ENCODE data around the gene MYRFL.

MYRFL gene

DNA sequence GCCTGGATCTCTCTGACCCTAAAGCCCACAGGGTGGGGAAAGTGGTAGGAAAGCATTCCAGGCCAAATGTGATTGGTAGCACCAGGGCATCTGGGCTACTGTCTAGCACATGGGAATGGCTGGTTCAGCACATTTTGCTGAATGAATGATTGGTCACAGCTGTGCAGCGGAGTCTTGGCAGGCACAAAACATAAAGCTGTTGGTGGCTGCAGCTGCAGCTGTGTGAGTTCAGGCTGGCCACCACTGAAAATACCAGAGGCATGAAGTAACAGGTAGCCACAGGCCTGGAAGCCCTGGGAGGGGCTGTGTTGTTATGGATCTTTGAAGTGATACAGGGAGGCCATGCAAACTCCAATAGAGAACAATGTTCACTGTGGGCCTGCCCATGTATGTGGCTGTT, 72.7 kb downstream of the MYRFL start:
- DNase-seq (ENCODE audit: low spot score), result no peak

DNA sequence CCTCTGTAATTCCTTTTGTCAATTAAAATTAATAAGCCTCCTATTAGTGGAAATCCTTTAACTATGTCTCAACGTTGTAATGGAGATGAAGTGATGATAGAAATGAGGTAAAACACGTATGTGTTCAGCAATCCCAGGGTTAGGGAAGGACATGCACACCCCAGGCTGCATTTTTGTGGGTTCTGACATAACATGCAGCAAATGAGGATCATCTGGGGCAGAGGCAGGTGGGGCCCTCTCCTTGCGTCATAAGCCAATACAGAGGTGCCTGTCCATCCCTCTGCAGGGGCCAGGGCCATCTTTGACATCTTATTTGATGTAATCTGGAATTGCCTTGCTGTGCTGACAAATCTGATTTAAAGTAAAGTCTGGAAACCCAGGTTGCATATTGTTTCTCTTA, 73.2 kb downstream of the MYRFL start:
- no peak for DNase-seq (ENCODE audit: low spot score)

DNA sequence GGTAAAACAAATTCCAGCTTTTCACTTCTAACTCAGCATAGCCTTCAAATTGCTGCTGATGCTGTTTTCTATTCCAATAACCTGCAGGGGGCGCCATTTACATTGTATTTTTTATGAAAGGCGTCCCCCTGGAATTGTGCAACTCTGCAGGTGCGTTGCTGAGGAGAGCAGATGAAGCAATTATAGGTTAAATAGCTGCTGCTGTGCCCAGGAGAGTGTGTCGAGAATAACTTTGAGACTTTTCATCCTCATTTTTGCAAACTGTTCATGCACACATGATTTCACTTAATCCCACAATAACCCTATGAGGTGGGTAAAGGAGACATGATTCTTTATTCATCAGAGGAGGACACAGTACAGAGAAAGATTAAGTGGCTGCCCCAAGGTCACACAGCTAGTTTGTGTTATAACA, 75.7 kb downstream of the MYRFL start:
- peak; percentile 33 for DNase-seq (ENCODE audit: low spot score)

DNA sequence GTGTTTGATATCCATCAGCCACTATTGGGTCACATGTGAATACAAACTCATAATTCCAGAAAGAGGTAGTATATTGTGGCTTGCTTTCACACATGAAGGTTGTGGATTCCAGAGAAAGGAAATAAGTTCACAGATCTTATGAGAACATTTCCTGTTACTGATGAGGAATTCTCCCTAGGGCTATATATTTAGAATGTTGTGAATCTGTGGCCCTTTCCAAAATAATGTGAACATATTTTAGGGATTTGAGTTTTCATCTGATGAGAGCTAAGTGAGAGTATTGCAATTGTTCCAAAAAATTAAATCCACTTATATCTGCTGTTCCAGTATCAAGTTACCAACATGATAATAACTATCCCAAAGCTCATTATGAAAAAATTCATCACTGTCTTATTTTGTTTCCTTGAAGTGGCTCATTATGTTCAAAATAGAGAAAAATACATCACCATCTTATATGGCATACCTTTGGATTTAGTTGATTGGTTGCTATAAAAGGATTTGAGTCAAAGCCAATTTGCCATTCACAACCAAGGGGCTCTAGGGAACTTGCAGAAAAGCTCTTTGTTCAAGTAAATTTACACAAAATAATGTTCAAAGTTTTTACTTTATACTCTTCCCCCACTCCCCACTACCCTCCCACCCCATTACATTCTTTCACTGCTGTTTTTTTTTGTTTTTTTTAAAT, 76.3 kb downstream of the MYRFL start:
- DNase-seq (ENCODE audit: low spot score), result no peak

DNA sequence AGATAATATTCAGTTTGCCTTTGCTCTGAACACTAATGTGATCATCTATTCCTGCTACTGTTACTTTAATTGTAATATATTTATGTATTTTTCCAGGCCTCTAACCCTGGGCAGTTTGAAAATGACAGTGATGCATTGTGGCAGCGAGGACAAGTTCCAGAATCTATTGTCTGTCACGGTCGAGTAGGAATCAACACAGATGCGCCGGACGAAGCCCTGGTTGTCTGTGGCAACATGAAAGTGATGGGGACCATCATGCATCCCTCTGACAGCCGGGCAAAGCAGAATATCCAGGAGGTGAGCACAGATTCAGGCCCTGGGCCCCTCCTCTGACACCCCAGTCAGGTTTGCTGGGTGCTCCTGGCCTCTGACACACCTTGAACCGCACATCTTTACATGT, 78.5 kb downstream of the MYRFL start:
- DNase-seq (ENCODE audit: low spot score), result no peak

DNA sequence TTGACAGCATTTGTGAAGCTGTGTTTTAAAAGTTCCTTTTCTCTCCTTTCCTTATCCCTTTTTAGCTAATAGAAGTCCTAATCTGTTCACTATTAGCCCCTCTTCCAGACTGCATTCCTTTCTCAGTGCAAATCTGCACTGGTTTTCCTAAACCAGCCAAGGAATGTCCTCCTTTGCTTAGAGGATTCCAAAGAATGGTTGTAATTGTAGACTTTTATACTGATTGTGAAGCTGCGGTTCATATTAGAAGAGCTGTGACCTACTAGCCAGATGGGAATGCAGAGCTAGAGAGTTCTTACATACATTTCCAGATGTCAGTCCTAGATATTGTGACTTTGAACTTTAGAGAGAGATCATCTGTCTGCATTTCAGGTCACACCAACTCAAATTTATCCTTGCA, 79.8 kb downstream of the MYRFL start:
- DNase-seq (ENCODE audit: low spot score), result no peak

DNA sequence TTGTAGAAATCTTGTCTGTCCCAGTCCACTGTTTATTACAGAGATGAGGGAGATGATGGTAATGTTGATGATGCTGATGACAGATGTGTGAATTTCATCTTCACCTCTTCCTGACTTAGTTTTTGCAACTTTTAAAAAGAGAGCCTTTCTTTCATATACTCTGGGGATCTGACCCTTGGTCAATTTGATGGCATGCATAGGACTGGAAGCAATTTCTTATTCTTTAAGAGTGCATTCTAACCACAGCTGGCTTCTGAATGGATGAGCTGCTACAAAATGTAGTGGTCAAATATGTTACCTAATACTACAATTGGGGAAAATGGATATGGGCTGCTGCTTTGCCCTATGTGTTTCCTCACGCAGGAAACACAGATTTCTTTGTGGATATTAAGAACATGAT, 80.8 kb downstream of the MYRFL start:
- DNase-seq (ENCODE audit: low spot score), result no peak

DNA sequence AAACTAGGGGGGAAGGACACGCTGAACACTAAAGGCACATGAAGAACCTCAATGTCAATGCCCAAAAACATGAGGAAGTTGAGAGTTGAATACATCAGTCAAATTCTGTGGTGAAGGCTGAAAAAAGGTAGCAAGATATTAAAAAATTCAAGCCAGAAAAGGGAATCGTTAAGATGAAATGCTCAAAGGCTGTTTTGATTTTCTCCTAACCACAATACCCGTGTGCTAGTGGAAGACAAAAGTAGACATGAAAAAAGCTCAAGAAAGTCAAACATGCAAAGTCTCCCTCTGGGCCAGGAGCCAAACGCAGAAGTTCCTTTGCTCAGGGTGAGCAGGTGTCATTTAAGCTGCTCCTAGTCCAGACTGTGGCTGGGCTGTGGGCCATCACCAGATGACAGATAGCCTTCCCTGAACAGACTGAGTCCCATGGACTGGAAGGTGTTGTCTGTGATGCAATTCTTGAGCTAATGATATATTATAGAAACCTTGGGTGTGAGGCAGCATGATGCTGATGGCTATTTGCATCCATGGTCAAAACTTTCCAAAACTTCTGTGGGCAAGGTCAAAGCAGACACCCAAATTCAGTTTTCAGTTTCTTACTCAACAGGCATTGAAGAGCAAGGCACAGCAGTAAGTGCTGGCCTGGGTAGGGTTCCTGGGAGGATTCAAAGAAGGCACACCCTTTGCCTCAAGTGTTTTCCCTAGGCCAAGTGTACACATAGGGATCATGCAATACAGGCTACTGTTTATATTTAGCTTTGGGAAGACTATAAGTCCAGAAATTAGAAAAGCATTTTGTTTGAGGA, 81.6 kb downstream of the MYRFL start:
- no peak for DNase-seq (ENCODE audit: low spot score)

DNA sequence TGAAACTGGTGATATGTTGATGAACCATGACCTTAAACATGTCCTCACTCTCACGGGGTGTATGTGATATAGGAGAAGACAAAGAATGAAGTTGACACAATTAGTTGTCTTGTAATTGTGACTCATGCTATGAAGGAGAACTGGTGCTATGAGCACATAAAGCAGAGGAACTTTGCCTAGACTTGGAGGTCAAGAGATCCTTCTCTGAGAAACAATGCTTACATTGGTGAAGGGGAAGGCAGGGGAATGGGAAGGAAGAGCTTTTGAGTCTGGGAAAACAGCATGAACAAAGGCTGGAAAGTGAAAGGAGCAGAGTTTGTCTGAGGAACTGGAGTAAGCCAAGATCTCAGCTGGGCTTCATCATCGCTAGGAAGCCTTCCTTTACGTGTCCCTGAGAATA, 83.2 kb downstream of the MYRFL start:
- DNase-seq (ENCODE audit: low spot score), result peak; percentile 18

DNA sequence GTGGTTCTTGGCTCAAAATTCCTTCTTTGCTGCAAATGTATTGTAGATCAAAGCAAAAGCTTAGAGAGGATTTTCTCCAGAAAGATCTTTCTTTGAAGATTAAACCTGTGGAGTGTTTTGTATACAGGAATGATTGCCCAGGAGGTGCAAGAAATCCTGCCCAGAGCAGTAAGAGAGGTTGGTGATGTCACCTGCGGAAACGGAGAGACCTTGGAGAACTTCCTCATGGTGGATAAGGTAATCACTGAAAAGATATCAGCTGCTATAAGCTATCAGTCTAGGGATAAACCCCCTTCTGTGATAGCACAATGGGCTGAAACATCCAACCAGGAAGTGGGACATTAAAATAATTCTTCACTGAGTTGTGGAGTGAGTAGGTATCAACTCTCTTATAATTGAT, 85.7 kb downstream of the MYRFL start:
- DNase-seq (ENCODE audit: low spot score), result no peak

DNA sequence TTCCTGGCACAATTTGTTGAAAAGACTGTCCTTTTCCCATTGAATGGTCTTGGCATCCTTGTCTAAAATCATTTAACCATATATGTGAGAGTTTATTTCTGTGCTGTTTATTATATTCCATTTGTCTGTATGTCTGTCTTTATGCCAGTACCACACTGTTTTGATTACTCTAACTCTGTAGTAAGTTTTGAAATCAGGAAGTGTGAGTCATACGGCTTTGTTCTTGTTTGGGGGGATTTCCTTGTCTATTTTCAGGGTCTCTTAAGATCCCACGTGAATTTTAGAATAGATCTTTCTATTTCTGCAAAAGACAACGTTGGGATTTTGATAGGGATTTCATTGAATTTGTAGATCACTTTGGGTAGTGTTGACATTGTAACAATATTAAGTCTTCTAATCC, 88.5 kb downstream of the MYRFL start:
- no peak for DNase-seq (ENCODE audit: low spot score)

DNA sequence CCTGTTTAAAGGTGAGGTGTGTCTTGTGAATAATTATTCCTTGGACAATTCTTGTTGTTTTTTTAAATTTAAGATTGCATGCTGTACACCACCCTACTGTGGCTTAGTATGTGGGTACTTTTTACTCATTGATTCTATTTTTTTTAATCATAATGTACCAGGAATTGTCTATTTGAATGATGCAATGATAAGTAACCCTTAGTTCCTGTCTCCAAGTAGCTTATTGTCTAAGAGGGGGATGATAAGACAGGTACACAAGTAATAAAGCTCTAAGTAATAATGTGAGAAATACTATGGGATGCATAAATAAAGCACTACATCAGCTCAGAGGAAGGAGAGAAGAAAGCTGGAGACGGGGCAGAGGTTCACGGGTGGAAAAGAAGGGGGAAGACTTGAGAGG, 90.9 kb downstream of the MYRFL start:
- DNase-seq (ENCODE audit: low spot score), result no peak

DNA sequence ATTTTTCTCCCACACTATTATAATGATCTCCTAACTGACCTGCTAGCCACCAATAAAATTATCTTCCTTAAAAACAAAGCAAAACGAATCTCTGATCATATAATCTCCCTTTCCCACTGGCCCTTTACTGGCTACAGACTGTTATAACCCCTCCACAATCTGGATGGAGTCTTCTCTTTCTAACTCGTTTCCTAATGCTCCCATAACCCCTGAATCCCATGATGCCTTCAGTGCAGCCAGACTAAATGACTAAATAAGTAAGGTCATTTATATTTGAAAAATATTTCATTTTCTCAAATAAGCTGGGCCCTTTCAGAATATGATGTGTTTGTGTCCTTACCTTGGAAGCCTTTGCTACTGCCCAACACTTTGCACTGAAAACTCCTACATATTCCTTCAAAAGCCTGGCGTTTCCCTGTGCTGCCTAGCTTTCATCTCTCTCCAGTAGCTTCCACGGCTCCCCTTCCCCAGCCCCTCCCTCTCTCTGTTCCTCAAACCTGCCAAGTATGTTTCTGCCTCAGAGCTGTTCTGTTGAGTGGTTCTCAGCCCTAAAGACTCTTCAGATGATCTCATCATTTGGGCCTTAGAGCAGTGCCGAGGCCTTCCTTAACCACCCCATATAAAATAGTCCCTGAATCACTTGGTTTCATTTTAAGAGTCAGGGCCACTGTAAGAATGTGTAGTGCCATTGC, 91.7 kb downstream of the MYRFL start:
- no peak for DNase-seq (ENCODE audit: low spot score)

DNA sequence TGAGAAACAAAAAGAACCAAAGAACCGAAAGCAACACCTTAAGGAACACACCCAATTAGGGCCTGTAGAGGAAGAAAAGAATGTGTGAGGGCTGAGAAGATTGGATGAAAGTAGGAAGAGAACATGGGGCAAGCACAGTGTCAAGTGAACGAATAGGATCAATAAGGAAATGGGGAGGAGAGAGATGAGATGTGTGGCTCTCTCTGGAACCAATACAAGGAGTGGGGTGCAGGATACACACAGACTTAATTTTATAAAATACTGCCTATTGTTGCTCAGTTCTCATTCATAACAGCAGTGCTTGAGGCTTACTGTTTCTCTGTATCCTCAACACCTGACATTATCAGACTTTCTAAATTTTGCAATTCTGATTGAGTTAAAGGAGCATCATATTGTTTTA, 93.3 kb downstream of the MYRFL start:
- DNase-seq (ENCODE audit: low spot score), result no peak

DNA sequence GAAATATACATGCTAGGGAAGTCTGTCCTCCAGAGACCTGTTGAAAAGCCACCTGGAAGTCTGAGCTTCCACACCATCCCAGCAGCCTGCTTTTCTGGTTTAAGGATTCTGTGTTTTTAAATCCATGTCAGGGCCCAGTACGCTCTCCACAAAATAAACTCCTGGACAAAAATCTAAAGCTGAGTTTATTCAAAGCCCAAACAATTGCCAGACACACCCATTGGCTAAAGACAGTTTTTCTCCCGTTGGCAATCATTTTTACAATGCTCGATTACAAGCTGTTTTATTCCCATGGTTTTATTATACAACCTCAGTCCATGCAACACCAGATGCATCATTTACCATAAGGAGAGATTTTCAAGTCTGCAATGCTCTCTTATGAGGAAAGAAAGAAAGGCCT, 94.5 kb downstream of the MYRFL start:
- no peak for DNase-seq (ENCODE audit: low spot score)

DNA sequence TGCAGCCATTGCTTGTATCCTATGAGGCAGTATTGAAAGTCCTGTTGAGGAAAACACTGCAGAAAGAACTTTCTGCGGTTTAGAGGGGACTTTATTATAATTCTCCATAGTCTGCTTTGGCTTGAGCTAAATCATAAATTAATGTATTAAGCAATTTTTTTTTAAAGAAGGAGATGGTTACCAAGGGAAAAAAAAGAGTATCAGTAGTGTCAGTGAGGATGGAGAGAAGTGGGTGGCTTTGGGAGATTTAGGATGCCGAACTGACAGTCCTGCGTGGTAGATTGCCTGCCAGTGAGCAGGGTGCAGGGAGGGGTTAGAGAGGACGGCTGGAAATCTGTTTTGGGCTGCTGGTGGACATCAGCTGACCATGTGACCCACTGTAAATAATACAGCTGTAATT, 96.8 kb downstream of the MYRFL start:
- DNase-seq (ENCODE audit: low spot score), result no peak

DNA sequence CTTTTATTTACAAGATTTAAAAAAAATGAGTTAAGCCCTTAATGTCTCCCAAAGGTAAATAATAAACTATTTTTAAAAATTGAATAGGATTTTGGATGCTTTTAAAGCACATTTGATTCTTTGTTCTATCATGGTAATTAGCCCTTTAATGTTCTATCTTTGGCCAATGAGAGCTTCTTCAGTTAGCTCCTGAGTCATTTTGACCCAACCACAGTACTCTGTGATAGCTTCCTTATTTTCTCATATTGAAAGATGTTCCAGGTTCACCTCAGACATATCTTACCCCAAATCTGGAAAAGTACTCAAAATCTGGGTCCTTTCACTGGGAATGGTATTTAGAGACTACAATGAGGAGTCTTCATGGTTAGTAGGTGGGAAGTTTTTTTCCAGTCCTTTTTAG, 98.0 kb downstream of the MYRFL start:
- DNase-seq (ENCODE audit: low spot score), result no peak

DNA sequence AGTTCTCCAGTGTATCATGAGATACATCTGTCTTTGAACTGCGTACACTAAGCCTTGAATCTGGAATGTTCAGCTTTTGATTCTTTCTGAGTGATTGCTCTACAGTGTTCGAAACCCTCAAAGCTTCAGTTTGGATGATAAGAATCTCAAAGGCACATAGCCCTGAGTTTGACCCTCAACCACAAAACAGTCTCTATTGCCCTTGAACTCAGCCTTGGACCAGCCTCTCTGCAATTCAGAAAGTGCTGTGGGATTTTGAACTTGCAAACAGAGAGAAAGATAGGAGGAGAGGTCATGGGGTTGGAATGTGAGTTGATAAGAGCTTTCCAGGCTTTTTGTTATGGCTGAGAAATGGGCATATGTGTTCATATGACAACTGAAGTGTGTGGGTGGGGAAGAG, 100.3 kb downstream of the MYRFL start:
- DNase-seq (ENCODE audit: low spot score), result no peak

DNA sequence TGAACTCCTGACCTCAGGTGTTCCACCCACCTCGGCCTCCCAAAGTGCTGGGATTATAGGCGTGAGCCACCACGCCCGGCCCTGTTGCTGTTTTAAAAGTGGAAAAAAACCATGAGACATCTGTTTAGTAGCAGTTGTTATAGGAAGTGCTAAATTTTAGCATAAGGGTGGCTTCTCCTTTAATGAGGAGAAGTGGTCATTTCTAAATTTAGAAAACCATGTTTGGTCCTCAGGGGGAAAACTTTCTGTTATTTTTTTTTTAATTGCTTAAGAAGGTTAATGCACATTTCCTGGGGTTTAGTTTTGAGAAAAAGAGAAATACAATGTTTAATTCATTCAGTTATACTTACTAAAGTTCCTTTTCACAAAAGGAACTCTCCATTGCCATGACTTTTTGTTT, 102.1 kb downstream of the MYRFL start:
- DNase-seq (ENCODE audit: low spot score), result no peak

DNA sequence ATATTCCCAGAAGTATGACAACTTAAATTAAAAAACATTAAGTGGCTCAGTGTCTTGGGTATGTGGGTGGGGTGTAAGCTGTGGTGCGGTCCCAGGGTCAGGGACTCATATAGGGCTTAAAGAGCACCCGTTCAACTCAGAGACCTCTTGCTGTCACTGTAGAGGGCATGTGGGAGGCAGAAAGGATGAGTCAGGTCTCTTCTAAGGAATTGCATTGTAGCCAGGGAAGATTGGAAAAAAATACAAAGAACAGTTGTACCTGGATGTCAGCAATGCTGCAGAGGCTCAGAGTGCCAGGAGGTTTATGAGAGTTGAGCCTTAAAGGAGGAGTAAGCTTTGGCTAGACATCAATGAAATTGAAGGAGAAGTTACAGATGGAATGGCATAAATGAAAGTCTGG, 104.1 kb downstream of the MYRFL start:
- DNase-seq (ENCODE audit: low spot score), result peak; percentile 45

DNA sequence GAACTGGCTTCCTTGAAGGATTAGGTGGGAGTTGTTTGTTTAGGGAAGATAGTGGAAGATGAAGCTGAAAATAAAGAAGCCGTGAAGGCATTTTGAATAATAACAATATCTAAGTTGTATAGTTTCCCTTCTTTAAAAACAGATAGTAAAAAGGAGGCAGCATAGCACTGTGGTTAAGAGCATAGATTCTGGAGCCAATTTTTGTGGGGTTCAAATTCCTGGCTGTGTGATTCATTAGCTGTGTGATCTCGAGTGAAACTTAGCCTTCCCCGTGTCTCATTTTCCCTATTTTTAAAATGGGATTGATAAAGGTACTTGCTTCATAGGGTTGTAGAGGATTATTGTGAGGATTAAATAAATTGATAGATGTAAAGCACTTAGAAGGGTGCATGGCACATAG, 104.5 kb downstream of the MYRFL start:
- DNase-seq (ENCODE audit: low spot score), result no peak

DNA sequence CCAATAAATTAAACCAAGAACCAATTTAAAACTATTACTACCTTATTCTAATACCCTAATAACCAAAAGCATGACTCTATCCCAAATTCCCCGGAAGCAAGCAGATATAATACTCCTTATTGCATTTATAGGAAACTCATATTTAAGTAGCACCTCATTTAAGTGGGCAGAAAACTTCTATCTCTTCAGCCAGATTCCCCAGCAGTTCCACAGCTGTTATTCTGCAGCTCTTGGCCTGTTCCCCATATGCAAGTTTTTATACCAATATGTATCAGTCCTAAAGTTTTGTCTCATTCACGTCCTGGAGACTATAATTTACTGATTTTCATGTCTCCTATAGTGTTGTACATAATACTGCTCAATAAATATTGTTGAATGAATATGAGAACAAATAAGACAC, 106.5 kb downstream of the MYRFL start:
- no peak for DNase-seq (ENCODE audit: low spot score)

DNA sequence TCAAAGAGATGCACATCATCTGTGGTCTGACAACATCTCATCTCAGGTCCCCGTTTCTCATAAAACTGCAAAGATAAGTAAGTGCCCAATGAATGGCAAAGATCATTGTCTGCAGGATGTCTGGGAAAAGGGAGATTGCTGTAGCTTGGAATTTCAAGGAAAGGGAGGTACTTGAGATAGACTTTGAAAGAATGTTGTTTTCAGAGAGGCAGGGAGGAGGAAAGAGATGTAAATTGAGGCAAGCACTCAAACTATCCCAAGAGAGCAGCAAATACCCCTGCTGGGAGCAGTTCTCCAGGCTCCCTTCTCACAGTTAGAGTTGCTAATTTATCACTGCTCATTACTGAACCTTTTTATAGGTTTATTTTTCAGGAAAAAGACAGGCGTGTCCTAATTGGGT, 107.1 kb downstream of the MYRFL start:
- DNase-seq (ENCODE audit: low spot score), result no peak

Data from COLO829 (cell line).